Glomerular visceral epithelial cell (primary cell): ENCODE measurements around the gene ACTR6.
"Not testable (repeated sequence)": the region's sequence is repeated elsewhere in the genome, so short reads cannot be mapped to it uniquely, and the experiment has no call there.

Experiments
- DNase-seq: peaks from one replicate; pipeline ENCODE4 v3.0.0-alpha.2; 2016; ENCODE audit errors: extremely low spot score

Gene ACTR6

GRCh38 chr12:100184549-100185145 lies 16.0 kb upstream of the ACTR6 start:
- no peak for DNase-seq

GRCh38 chr12:100185361-100185894 lies 15.2 kb upstream of the ACTR6 start:
- DNase-seq: no peak

- DNase-seq: no peak
Observed at GRCh38 chr12:100186071-100186470, 14.5 kb upstream of the ACTR6 start.

- DNase-seq: no peak
Observed at GRCh38 chr12:100187068-100187467, 13.5 kb upstream of the ACTR6 start.

- DNase-seq: no peak
Observed at GRCh38 chr12:100187857-100188519, 12.6 kb upstream of the ACTR6 start.

GRCh38 chr12:100188888-100189635 lies 11.6 kb upstream of the ACTR6 start:
- not testable (repeated sequence) for DNase-seq

- DNase-seq: no peak
Observed at GRCh38 chr12:100189636-100190394, 10.8 kb upstream of the ACTR6 start.

GRCh38 chr12:100193085-100193484 lies 7.5 kb upstream of the ACTR6 start:
- no peak for DNase-seq

GRCh38 chr12:100197486-100197885 lies 3.1 kb upstream of the ACTR6 start:
- DNase-seq: no peak

GRCh38 chr12:100199023-100199346 lies 1.6 kb upstream of the ACTR6 start:
- DNase-seq: no peak

GRCh38 chr12:100199347-100200149 lies 1.1 kb upstream of the ACTR6 start:
- peak; percentile 80 for DNase-seq

- DNase-seq: no peak
Observed at GRCh38 chr12:100201604-100202423, 1.2 kb downstream of the ACTR6 start.

GRCh38 chr12:100207311-100207710 lies 6.7 kb downstream of the ACTR6 start:
- DNase-seq: no peak

- DNase-seq: no peak
Observed at GRCh38 chr12:100208834-100209233, 8.2 kb downstream of the ACTR6 start.

- DNase-seq: no peak
Observed at GRCh38 chr12:100211698-100212097, 11.1 kb downstream of the ACTR6 start.

GRCh38 chr12:100213016-100213891 lies 12.6 kb downstream of the ACTR6 start:
- no peak for DNase-seq

- DNase-seq: no peak
Observed at GRCh38 chr12:100214518-100214917, 13.9 kb downstream of the ACTR6 start.

- DNase-seq: no peak
Observed at GRCh38 chr12:100215209-100215608, 14.6 kb downstream of the ACTR6 start.

- no peak for DNase-seq
Observed at GRCh38 chr12:100216337-100216736, 15.7 kb downstream of the ACTR6 start.
